A549 (cell line): ENCODE data around the gene SF3A1.

Experiments used
- NR3C1 ChIP-seq: fragments of >200 bp; sonication (Bioruptor Twin); formaldehyde crosslinking; IDR thresholded peaks from 3 replicates; pipeline ENCODE4 v1.6.1; 2017
- POLR2AphosphoS2 ChIP-seq: conservative IDR thresholded peaks from 2 replicates; pipeline ENCODE4 v1.6.1; 2012; ENCODE audit warnings: low read length, improper control_type of control experiment, inconsistent platforms

GRCh38 chr22:30307041-30307574 is 49.6 kb downstream of the SF3A1 start:
- TF ChIP-seq NR3C1 (no peak), POLR2AphosphoS2 (no peak)
